Body of pancreas (tissue), 4 donors: ENCODE results near the gene GTPBP6. TPM values are rescaled to one million over a fixed set of nuclear protein-coding genes. Genes with fewer than 3 reads are reported as not detected.

Source experiments
- ATAC-seq: fragments of 150-250 bp; one replicate; pipeline ENCODE4 v1.9.1; 2016
- DNase-seq, 4 donors: peaks; one replicate each; pipeline ENCODE4 v3.0.0-alpha.2; 2019
- H3K27ac ChIP-seq, 4 donors: fragments of 200-600 bp; sonication (generic); 1 replicate in 3 of 4; 2 replicates in 1 of 4; pipeline versions ENCODE4 v1.5.1 to v1.6.1; 2016 to 2019; ENCODE audit warnings: mild to moderate bottlenecking in 1 of 4, mixed read lengths in 1 of 4, moderate library complexity in 1 of 4
- H3K27me3 ChIP-seq, 2 donors: fragments of 200-600 bp; sonication (generic); one replicate each; pipeline ENCODE4 v1.6.0; 2016; ENCODE audit warnings: mild to moderate bottlenecking in 1 of 2
- H3K36me3 ChIP-seq, 2 donors: fragments of 200-600 bp; sonication (generic); replicated peaks in 1 of 2; 2 replicates each; pipeline ENCODE4 v1.5.1; 2016; ENCODE audit warnings: low read depth in 2 of 2; ENCODE audit not compliant: insufficient read depth in 1 of 2
- H3K4me1 ChIP-seq: fragments of 200-600 bp; sonication (generic); one replicate; pipeline ENCODE4 v1.6.0; 2016
- H3K4me3 ChIP-seq, 2 donors: fragments of 200-600 bp; sonication (generic); 1 replicate in 1 of 2; 2 replicates in 1 of 2; pipeline ENCODE4 v1.5.1; 2016 to 2019
- H3K9me3 ChIP-seq, 3 donors: fragments of 200-600 bp; sonication (generic); 1 replicate in 2 of 3; 2 replicates in 1 of 3; pipeline ENCODE4 v1.5.1; 2016
- CTCF ChIP-seq, 7 experiments: fragments of 450-650 bp in 4 of 7; fragments of 200-600 bp in 3 of 7; sonication (generic) in 3 of 7; IDR thresholded peaks; one replicate each; pipeline ENCODE4 v1.5.1; 2016 to 2019; ENCODE audit warnings: antibody characterized with exemption in 7 of 7
- POLR2A ChIP-seq, 3 donors: fragments of 450-650 bp; IDR thresholded peaks; one replicate each; pipeline ENCODE4 v1.6.1; 2016; ENCODE audit warnings: antibody characterized with exemption in 3 of 3, mild to moderate bottlenecking in 2 of 3
- WGBS, 2 donors: methylation state at CpG; one replicate each; pipeline ENCODE4 v1.1.5; 2017; 5-methylcytosine and 5-hydroxymethylcytosine counted together
- intact Hi-C: fragments of 100-400 bp; cut with DNase I; formaldehyde crosslinking; loops from one replicate; pipeline ENCODE4 v1.15.1; 2023
- total RNA-seq, 2 donors: library from RNA; depleted of rRNA; stranded (reverse); fragments of >200 nt; gene quantifications; one replicate each; pipeline ENCODE4 v1.1.0, GENCODE V29; 2016

Gene GTPBP6
- total RNA-seq, 2 donors from 2014 or later = 25.7 to 32.4 TPM

GRCh38 chrX:314781-315595 is 3.6 kb downstream of the GTPBP6 start:
- Histone ChIP-seq H3K4me3 (no peak overlapping the region), H3K36me3 (peaks cover 0 to 29% of the 10 kb centered on the region in 2 donors), H3K4me1 (peaks cover 9% of the 10 kb centered on the region), H3K27me3 (no peaks in the 10 kb centered on the region), H3K27ac (no peak overlapping the region), H3K9me3 (no peaks in the 10 kb centered on the region)
- intact Hi-C loops = no loop called here
- WGBS, 2 donors = 91 to 96% methylated on average over 34 to 41 of the region's 51 CpGs
- DNase-seq (peak in 2 of 4 donors; percentile 8 to 14), ATAC-seq (no peak)
- no peak for TF ChIP-seq CTCF (IDR thresholded peaks at IDR 0.05)
- TF ChIP-seq POLR2A (IDR thresholded peaks at IDR 0.05) = no peak

GRCh38 chrX:314049-314448 is 4.5 kb downstream of the GTPBP6 start:
- H3K36me3 ChIP-seq = peaks cover 0 to 34% of the 10 kb centered on the region in 2 donors
- DNase-seq (no peak), ATAC-seq (no peak)
- no peaks in the 10 kb centered on the region for H3K27me3 ChIP-seq
- H3K27ac ChIP-seq = no peak overlapping the region
- 95 to 97% methylated on average over 11 to 34 of the region's 34 CpGs for WGBS, 2 donors
- peaks cover 5% of the 10 kb centered on the region for H3K4me1 ChIP-seq
- TF ChIP-seq POLR2A (IDR thresholded peaks at IDR 0.05) = no peak
- TF ChIP-seq CTCF (IDR thresholded peaks at IDR 0.05) = no peak
- intact Hi-C loops = no loop called here
- H3K4me3 ChIP-seq = no peak overlapping the region
- H3K9me3 ChIP-seq = no peaks in the 10 kb centered on the region

- WGBS, 2 donors = 87 to 92% methylated on average over 8 of the region's 8 CpGs
- DNase-seq (no peak), ATAC-seq (no peak)
- Histone ChIP-seq H3K27ac (no peak overlapping the region), H3K27me3 (no peaks in the 10 kb centered on the region), H3K36me3 (peaks cover 0 to 36% of the 10 kb centered on the region in 2 donors), H3K4me1 (peaks cover 5% of the 10 kb centered on the region), H3K4me3 (no peak overlapping the region), H3K9me3 (no peaks in the 10 kb centered on the region)
- TF ChIP-seq POLR2A (IDR thresholded peaks at IDR 0.05) (no peak), CTCF (IDR thresholded peaks at IDR 0.05) (no peak)
- intact Hi-C loops = no loop called here
Observed at GRCh38 chrX:313546-313945, 5.0 kb downstream of the GTPBP6 start.

GRCh38 chrX:312621-313331 is 5.8 kb downstream of the GTPBP6 start:
- peaks cover 3 to 36% of the 10 kb centered on the region in 2 donors for H3K36me3 ChIP-seq
- H3K27ac ChIP-seq = no peak overlapping the region
- TF ChIP-seq POLR2A (IDR thresholded peaks at IDR 0.05) = no peak
- no peak for TF ChIP-seq CTCF (IDR thresholded peaks at IDR 0.05)
- ATAC-seq (no peak), DNase-seq (no peak)
- peaks cover 5% of the 10 kb centered on the region for H3K4me1 ChIP-seq
- 92 to 93% methylated on average over 18 to 48 of the region's 54 CpGs for WGBS, 2 donors
- no peaks in the 10 kb centered on the region for H3K9me3 ChIP-seq
- H3K27me3 ChIP-seq = no peaks in the 10 kb centered on the region
- intact Hi-C loops = no loop called here
- H3K4me3 ChIP-seq = no peak overlapping the region
